Activated naive CD8-positive, alpha-beta T cell treated with anti-CD3 and anti-CD28 coated beads for 36 hours (primary cell): ENCODE measurements around the gene COPS8. TPM values are rescaled to one million over a fixed set of nuclear protein-coding genes. Genes with fewer than 3 reads are reported as not detected.

Experiments
- DNase-seq: peaks from one replicate; pipeline ENCODE4 v3.0.0; 2021
- H3K27ac Mint-ChIP-seq: one replicate; pipeline ENCODE4 v1.8.0; 2022; ENCODE audit warnings: mild to moderate bottlenecking, moderate library complexity, mixed read lengths
- H3K27me3 Mint-ChIP-seq: one replicate; pipeline ENCODE4 v1.8.0; 2022; ENCODE audit warnings: mild to moderate bottlenecking, mixed read lengths
- H3K36me3 Mint-ChIP-seq: one replicate; pipeline ENCODE4 v1.8.0; 2021; ENCODE audit warnings: mild to moderate bottlenecking, mixed read lengths
- H3K4me1 Mint-ChIP-seq: one replicate; pipeline ENCODE4 v1.8.0; 2021; ENCODE audit warnings: mixed read lengths
- H3K4me3 Mint-ChIP-seq: one replicate; pipeline ENCODE4 v1.8.0; 2022; ENCODE audit warnings: mild to moderate bottlenecking, moderate library complexity, mixed read lengths
- H3K9me3 Mint-ChIP-seq: one replicate; pipeline ENCODE4 v1.8.0; 2022; ENCODE audit warnings: mixed read lengths
- total RNA-seq, 2 experiments: library from RNA; stranded (reverse); gene quantifications; one replicate each; pipeline ENCODE4 v1.2.3, GENCODE V29; 2021

COPS8 gene
- total RNA-seq, 2 experiments from 2014 or later = 65.6 to 68.5 TPM

DNA sequence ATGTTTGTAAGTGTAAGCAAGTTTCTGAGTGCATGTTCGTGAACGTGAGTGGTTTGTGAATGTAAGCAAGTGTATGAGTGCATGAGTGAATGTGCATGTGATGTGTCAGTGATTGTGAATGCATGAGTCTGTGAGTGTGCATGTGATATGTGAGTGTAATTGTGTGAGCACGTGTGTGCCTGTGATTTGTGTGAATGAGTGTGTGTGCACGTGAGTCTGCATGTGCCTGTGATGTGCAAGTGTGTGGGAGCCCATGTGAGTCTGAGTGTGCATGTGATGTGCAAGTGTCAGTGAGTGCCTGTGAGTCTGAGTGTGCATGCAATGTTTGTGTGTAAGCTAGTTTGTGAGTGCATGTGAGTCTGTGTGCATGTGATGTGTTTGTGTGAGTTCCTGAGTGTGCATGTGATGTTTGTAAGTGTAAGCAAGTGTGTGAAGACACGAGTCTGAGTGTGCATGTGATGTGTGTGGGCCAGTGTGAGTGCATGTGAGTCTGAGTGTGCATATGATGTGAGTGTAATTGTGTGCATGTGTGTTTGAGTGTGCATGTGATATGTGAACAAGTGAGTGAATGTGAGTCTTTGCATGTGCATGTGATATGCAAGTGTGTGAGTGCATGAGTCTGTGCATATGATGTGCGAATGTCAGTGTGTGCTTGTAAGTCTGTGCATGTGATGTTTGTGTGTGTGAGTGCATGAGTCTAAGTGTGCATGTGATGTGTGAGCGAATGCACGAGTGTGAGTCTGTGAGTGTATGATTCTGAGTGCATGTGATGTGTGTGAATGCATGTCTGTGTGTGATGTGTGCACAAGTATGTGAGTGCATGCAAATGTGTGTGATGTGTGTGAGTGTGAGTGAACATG, 45.1 kb downstream of the COPS8 start:
- H3K27ac Mint-ChIP-seq = no peak overlapping the region
- H3K4me3 Mint-ChIP-seq = no peak overlapping the region
- H3K27me3 Mint-ChIP-seq = no peaks in the 10 kb centered on the region
- H3K9me3 Mint-ChIP-seq = no peaks in the 10 kb centered on the region
- no peaks in the 10 kb centered on the region for H3K36me3 Mint-ChIP-seq
- DNase-seq = no peak
- H3K4me1 Mint-ChIP-seq = no peaks in the 10 kb centered on the region

DNA sequence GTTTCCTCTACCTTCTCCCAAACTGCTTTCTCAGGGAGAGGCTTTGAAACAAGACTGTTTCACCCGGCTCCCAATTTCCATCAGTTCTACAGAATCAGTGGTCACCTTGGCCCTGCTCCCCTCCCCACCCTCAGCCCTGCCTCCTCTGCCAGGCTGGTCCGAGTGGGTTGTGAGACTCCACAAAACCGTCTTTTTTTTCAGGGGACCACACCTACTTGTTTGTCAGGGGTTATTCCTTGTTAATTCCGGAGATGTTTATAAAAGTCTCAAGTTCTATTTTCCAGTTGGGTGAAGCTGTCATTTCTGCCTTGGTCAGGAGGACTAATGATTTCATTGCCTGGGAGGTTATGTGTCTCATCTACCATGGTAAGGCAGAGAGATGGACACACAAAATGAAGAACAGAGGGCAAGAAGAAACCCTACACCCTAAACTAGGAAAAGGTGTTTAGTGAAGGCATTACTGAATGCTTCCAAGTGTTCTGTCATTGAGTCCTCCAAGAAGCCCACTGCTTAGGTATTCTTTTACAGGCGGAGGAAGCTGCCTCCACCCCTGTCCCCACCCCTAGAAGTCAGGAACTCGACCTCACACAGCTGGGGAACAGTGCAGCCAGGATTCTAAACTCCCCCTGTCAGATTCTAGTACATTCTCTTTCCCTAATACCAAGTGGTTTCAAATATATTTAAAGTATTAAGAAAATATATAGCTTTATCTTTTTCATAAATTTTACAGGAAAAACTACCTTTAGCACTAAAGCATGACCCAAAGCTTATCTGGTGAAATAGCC, 46.3 kb downstream of the COPS8 start:
- H3K4me3 Mint-ChIP-seq = no peak overlapping the region
- H3K36me3 Mint-ChIP-seq = no peaks in the 10 kb centered on the region
- H3K9me3 Mint-ChIP-seq = no peaks in the 10 kb centered on the region
- no peaks in the 10 kb centered on the region for H3K27me3 Mint-ChIP-seq
- no peak overlapping the region for H3K27ac Mint-ChIP-seq
- no peaks in the 10 kb centered on the region for H3K4me1 Mint-ChIP-seq
- no peak for DNase-seq

DNA sequence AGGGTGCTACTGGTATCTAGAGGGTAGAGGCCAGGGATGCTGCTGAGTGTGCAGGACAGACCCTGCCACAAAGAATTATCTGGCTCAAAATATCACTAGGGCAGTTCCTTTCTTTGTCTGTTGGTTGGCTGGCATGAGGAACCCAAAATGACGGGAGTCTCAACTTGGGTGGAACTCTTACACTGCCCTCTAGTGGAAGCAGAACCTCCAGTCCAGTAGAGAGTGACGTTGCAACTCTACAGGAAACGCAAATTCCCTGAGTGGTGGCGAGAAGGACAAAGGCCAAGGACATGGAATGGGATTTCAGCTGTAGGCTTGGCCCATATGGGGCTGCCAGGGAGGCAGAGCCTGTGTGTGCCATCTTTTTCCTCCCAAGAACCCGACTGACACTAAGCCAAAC, 47.1 kb downstream of the COPS8 start:
- H3K36me3 Mint-ChIP-seq = no peaks in the 10 kb centered on the region
- H3K27me3 Mint-ChIP-seq = no peaks in the 10 kb centered on the region
- H3K4me1 Mint-ChIP-seq = no peaks in the 10 kb centered on the region
- no peak overlapping the region for H3K4me3 Mint-ChIP-seq
- DNase-seq = no peak
- no peaks in the 10 kb centered on the region for H3K9me3 Mint-ChIP-seq
- no peak overlapping the region for H3K27ac Mint-ChIP-seq

DNA sequence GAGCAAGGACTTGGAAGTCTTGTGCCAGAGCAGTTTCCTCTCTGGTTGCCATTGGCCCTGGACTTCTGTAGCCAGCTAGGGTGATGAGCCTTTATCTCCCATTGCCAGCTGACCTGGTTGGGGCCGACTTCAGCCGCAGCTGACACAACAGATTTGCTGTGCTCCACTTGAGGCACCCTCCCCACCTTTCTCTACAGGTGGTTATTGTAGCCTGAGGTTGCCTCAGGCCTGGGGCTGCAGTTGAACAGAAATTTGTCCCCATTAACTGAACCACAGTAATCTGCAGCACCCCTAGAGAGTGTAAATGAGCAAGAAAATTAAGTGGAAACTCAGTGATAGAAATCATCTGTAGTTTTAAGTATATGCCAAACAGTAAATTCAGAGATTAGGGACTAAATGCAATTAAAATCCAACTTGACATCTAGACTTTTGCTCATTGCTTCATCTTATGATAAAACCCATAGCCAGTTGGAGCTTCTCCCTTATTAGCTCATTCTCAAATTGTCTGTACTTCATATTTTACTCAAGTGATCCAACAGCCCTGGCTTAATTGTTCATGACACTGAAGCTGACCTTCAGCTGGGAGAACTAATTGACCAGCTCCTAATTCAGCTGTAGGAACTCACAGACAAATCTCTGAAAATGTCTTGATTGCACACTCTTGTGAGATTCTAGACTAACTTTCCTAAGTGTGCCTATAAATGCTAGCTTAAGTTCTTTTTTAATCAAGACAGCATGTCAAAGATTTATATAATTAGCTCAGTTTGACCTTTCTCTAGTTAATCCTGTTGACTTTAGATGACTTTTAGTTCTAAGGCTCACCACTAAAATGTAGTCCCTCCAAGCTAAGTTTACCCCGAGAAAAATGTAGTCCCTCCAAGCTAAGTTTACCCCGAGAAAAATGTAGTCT, 48.9 kb downstream of the COPS8 start:
- Mint-ChIP-seq H3K9me3 (no peaks in the 10 kb centered on the region), H3K27me3 (no peaks in the 10 kb centered on the region), H3K4me1 (no peaks in the 10 kb centered on the region), H3K36me3 (no peaks in the 10 kb centered on the region), H3K4me3 (no peak overlapping the region), H3K27ac (no peak overlapping the region)
- DNase-seq = no peak

DNA sequence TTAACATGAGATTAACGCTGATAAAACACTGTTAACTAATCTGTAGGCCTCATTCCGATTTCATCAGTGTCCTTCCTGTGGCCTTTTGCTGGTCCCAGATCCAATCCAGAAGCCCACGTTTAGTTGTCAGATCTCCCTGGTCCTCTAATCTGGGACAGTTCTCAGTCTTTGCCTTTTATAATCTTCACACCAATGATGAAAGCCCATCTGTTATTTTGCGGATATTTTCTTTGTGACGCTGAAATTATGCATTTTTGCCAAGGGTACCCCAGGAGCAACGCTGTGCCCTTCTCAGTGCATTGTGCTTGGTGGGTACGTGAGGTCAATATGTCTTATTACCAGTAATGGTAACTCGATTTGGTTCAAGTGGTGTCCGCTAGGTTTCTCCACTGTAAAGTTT, 51.1 kb downstream of the COPS8 start:
- no peak overlapping the region for H3K27ac Mint-ChIP-seq
- H3K27me3 Mint-ChIP-seq = no peaks in the 10 kb centered on the region
- DNase-seq = no peak
- no peaks in the 10 kb centered on the region for H3K9me3 Mint-ChIP-seq
- no peaks in the 10 kb centered on the region for H3K4me1 Mint-ChIP-seq
- H3K36me3 Mint-ChIP-seq = no peaks in the 10 kb centered on the region
- H3K4me3 Mint-ChIP-seq = no peak overlapping the region

DNA sequence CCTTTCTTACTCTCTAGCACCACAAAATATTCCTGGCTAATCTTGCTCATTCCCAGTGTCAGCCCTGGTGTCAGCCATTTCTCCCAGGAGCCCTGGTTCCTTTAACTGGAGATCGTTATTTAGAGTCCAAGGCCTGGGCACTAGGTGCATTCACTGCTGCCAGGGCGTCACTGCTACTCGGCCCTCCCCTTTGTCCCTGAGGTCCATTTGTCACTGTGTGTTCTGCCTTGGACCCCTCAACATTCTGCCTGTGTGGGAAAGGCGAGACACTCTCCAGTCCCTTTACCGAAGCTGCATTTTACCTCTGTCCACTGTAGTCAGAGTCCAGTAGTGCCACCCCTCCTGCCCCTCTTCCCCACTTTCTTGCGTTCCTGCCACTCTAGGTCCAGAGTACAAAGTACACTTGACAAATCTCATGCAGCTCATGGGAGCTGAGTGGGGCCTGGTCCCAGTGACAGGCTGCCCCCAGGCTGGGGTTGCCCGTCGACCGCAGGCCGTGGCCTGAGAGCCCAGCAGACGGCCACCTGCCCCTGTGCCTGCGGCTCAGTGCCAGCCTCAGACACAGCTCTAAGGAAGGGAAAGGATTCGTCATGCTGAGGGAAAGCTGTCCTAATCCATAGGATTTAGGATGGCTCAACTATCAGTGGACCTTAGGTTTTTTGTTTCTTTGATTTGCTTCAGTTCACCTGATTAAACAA, 52.1 kb downstream of the COPS8 start:
- H3K4me1 Mint-ChIP-seq = no peaks in the 10 kb centered on the region
- H3K4me3 Mint-ChIP-seq = no peak overlapping the region
- H3K27me3 Mint-ChIP-seq = no peaks in the 10 kb centered on the region
- no peak for DNase-seq
- H3K27ac Mint-ChIP-seq = no peak overlapping the region
- H3K36me3 Mint-ChIP-seq = no peaks in the 10 kb centered on the region
- H3K9me3 Mint-ChIP-seq = no peaks in the 10 kb centered on the region

DNA sequence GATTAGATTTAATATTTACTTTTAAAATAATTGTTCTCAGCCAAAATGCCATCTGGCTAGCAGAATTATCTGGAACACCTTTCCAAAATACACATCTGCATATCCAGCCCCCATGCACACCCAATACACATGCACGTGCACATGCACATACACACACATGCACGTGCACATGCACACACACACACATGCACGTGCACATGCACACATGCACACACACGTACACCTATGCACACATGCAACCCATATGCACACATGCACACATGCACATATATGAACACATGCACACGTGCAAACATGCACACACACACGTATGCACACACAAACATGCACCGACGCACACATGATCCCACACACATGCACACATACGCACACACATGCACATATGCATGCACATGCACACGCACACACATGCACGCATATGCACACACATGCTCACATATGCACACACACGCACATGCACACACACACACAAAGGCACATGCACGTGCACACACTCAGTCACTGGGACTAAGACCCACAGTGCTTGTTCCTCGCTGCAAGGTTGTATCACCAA, 53.5 kb downstream of the COPS8 start:
- no peaks in the 10 kb centered on the region for H3K27me3 Mint-ChIP-seq
- H3K27ac Mint-ChIP-seq = no peak overlapping the region
- H3K9me3 Mint-ChIP-seq = no peaks in the 10 kb centered on the region
- DNase-seq = no peak
- no peaks in the 10 kb centered on the region for H3K4me1 Mint-ChIP-seq
- H3K4me3 Mint-ChIP-seq = no peak overlapping the region
- H3K36me3 Mint-ChIP-seq = peaks cover 2% of the 10 kb centered on the region

DNA sequence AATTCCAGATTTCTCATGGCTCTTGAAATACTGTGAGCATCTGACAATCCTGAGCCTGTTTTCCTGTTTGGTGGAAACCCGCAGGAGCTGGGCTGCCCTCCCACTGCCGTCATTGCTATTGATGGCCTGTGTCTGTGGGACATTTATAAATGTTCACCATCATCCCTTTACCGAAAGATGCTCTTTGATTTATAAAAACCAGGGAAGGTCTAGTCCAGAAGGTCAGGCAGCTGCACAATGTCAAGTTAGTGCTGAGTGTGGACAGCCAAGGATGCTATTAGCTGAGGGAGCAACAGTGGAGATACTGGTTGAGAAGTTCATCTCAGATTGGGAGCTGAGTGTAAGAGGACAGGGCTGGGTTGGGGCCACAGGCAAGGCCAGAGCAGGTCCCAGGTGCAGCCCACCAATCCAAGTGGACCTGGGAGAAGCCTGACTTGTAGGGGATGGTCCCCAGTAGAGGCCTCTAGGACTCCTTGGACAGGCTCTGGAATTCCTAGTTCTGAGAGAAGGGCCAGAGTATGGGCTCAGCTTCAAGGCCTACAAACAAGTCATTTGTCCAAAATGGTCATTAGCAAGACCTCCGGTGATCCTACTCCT, 55.1 kb downstream of the COPS8 start:
- Mint-ChIP-seq H3K27ac (no peak overlapping the region), H3K4me3 (no peak overlapping the region), H3K36me3 (peaks cover 5% of the 10 kb centered on the region), H3K4me1 (no peaks in the 10 kb centered on the region), H3K9me3 (no peaks in the 10 kb centered on the region), H3K27me3 (no peaks in the 10 kb centered on the region)
- DNase-seq = no peak

DNA sequence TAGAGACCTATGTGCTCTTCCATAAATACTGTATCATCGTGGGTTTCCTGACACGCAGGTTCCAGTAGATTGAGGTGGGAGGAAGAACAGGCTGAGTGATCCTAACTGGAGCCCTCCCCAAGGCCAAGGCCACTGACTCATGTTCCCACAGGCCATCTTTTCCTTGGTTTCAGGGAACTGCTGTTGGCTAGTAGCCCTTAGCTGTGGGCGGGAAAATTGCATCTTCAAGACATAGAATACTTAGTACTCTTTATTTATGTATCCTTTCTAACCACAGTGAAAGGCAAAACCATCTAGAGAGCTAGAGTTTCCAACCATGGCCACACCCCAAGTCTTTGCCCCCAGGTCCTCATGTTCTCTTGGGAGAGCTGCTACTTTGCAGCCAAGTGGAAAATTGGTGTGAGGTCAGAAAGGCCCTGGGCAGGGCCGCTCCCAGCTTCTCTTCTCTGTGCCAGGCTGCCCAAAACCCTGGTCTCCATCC, 55.9 kb downstream of the COPS8 start:
- H3K27ac Mint-ChIP-seq = no peak overlapping the region
- H3K36me3 Mint-ChIP-seq = peaks cover 11% of the 10 kb centered on the region
- H3K4me1 Mint-ChIP-seq = no peaks in the 10 kb centered on the region
- no peaks in the 10 kb centered on the region for H3K27me3 Mint-ChIP-seq
- no peak for DNase-seq
- peaks cover 7% of the 10 kb centered on the region for H3K9me3 Mint-ChIP-seq
- no peak overlapping the region for H3K4me3 Mint-ChIP-seq

DNA sequence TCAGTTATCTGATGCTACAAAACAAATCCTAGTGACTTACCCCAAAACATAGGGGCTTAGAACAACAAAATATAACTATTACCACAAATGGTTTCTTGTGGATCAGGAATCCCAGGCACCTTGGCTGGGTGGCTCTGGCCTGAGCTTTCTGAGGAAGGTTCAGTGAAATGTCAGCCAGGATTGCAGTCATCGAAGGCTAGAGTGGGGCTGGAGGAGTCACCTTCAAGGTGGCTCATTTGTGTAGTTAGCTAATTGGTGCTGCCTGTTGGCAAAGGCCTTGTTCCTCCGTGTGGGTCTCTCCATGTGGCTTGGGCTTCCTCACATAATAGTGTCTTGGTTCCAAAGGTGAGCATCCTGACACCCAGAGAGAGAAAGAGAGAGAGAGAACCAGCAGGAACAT, 57.4 kb downstream of the COPS8 start:
- Mint-ChIP-seq H3K9me3 (peaks cover 17% of the 10 kb centered on the region), H3K27me3 (no peaks in the 10 kb centered on the region), H3K4me1 (no peaks in the 10 kb centered on the region), H3K27ac (no peak overlapping the region), H3K36me3 (peaks cover 12% of the 10 kb centered on the region), H3K4me3 (no peak overlapping the region)
- DNase-seq = no peak

DNA sequence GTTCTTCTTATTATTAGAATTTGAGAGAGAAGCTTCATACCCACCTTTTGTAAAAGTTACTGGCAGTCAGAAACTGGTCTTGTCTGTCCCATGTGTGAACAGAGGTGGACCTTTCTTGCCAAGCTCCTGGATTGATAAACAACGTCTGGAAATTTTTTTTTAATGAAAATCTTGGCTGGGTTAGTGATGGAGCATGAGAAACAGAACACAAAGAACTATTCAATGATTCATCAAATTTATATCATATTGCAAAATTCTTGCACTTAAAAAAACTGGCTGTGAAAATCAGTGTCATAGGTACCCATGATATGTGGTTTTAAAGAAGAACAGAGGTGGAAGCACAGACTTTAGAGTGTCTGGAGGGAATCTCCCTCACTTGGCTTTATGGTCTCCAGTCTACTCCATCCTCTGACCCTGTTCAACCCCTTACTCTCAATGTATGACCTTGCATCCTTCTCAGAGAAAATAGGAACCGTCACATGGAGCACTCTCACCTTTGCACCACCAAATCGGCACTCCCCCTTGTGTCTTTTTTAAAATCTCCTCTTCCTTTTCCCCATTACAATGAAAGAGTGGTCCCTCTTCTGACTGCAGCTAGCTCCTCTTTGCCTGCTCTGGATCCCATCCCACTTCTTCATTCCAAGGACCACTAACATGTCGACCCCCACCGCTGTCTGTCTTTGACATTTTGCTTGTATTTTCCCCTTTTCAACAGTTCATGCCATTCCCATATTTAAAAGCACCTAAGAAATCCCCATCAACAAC, 58.2 kb downstream of the COPS8 start:
- no peaks in the 10 kb centered on the region for H3K27me3 Mint-ChIP-seq
- DNase-seq = no peak
- no peaks in the 10 kb centered on the region for H3K4me1 Mint-ChIP-seq
- peaks cover 18% of the 10 kb centered on the region for H3K9me3 Mint-ChIP-seq
- H3K36me3 Mint-ChIP-seq = peaks cover 18% of the 10 kb centered on the region
- no peak overlapping the region for H3K27ac Mint-ChIP-seq
- no peak overlapping the region for H3K4me3 Mint-ChIP-seq

DNA sequence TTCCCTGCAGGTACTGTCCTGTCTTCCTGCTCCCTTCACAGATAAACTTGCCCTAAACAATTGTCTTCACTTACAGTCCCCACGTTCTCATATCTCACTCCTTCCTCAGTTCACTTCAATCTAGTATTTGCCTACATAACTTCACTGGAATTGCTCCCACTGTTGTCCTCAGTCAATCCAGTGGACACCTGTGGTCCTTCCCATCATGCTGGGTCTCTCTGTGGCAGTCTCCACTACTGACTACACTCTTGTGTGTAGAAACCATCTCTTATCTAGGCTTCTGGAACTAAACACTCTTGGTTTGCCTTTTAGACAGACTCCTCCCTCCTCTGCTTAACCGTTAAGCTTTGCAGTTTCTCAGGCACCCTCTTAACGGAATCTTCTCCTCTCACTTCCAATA, 58.8 kb downstream of the COPS8 start:
- no peak for DNase-seq
- Mint-ChIP-seq H3K4me1 (peaks cover 6% of the 10 kb centered on the region), H3K27ac (no peak overlapping the region)

DNA sequence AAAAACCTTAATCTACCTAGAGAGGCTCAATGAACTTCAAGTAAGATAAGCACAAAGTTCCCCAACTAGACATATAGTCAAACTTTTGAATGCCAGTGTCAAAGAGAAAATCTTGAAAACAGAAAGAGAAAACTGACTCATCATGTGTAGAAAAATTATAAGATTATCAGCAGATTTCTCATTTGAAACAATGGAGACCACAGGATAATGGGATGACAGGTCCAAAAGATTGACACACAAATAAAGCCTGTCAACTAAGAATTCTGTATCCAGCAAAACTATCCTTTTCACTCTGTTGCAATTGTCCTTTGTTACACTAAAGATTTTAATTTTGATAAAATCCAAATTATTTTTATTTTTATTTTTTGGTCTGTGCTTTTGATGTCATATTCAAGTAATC, 61.6 kb downstream of the COPS8 start:
- Mint-ChIP-seq H3K9me3 (peaks cover 18% of the 10 kb centered on the region), H3K27me3 (no peaks in the 10 kb centered on the region), H3K27ac (no peak overlapping the region), H3K36me3 (peaks cover 18% of the 10 kb centered on the region), H3K4me3 (no peak overlapping the region), H3K4me1 (peaks cover 9% of the 10 kb centered on the region)
- no peak for DNase-seq

More for the DNA sequence above, 58.8 kb downstream of the COPS8 start:
- Mint-ChIP-seq H3K27me3 (no peaks in the 10 kb centered on the region), H3K9me3 (peaks cover 18% of the 10 kb centered on the region), H3K4me3 (no peak overlapping the region), H3K36me3 (peaks cover 18% of the 10 kb centered on the region)
